ENCODE data around the gene VPS13D.

The VPS13D gene

GRCh38 chr1:12417389-12417788 lies 187.6 kb downstream of the VPS13D start:
- no peaks in the 10 kb centered on the region for H3K36me3 ChIP-seq (ENCODE audit: insufficient read depth, low read length)
- H3F3A ChIP-seq (ENCODE audit: insufficient read depth, low read length): no peaks in the 10 kb centered on the region
- TF ChIP-seq CTCF (IDR thresholded peaks at IDR 0.05; ENCODE audit: low read length) (no peak), EZH2 (IDR thresholded peaks at IDR 0.05; ENCODE audit: borderline replicate concordance, low read length) (no peak)

DNA sequence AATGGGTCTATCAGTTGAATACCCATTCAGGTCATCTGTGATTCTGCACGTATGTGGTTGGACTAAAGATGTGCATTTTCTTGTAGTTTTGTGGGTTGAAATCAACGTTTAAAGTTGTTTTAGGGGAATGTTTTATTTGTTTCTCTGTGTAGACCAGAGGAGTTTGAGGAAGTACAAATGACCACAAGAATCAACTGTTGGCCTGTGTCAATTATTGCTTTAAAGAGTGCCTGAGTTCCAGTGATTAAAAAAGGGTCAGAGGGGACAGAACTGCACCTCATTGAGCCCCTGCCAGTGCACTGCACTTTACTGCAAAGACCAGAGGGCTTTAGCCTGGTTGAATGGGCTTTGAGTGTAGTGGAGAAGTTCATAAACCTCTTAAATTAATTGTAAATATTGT lies 190.3 kb downstream of the VPS13D start:
- no peak overlapping the region for H3K4me3 ChIP-seq (ENCODE audit: low read depth, low read length, poor library complexity, severe bottlenecking)
- no peak overlapping the region for H3K27ac ChIP-seq (ENCODE audit: low read depth, low read length, poor library complexity, severe bottlenecking)
- TF ChIP-seq EZH2 (IDR thresholded peaks at IDR 0.05; ENCODE audit: borderline replicate concordance, low read length): no peak
- no peak for TF ChIP-seq CTCF (IDR thresholded peaks at IDR 0.05; ENCODE audit: low read length)
- H3K79me2 ChIP-seq (ENCODE audit: insufficient read depth, low read length): no peaks in the 10 kb centered on the region
- no peaks in the 10 kb centered on the region for H3K9me3 ChIP-seq (ENCODE audit: low read length)
- no peaks in the 10 kb centered on the region for H3K36me3 ChIP-seq (ENCODE audit: insufficient read depth, low read length)
- no peaks in the 10 kb centered on the region for H4K20me1 ChIP-seq (ENCODE audit: insufficient read depth, low read length)
- no peaks in the 10 kb centered on the region for H3K4me1 ChIP-seq (ENCODE audit: insufficient read depth, low read length, severe bottlenecking)
- no peak overlapping the region for H3K9ac ChIP-seq (ENCODE audit: low read length)
- no peaks in the 10 kb centered on the region for H3K27me3 ChIP-seq (ENCODE audit: insufficient read depth, low read length)
- H3K9me2 ChIP-seq (ENCODE audit: low read depth, low read length): no peaks in the 10 kb centered on the region
- no peak overlapping the region for H3K4me2 ChIP-seq (ENCODE audit: low read length)
- H2AFZ ChIP-seq (ENCODE audit: low read length): no peak overlapping the region
- no peaks in the 10 kb centered on the region for H3F3A ChIP-seq (ENCODE audit: insufficient read depth, low read length)

More at GRCh38 chr1:12417389-12417788, 187.6 kb downstream of the VPS13D start:
- no peak overlapping the region for H2AFZ ChIP-seq (ENCODE audit: low read length)
- H3K79me2 ChIP-seq (ENCODE audit: insufficient read depth, low read length): no peaks in the 10 kb centered on the region
- no peaks in the 10 kb centered on the region for H3K27me3 ChIP-seq (ENCODE audit: insufficient read depth, low read length)
- no peaks in the 10 kb centered on the region for H3K9me2 ChIP-seq (ENCODE audit: low read depth, low read length)
- no peaks in the 10 kb centered on the region for H4K20me1 ChIP-seq (ENCODE audit: insufficient read depth, low read length)
- H3K4me1 ChIP-seq (ENCODE audit: insufficient read depth, low read length, severe bottlenecking): no peaks in the 10 kb centered on the region
- no peak overlapping the region for H3K27ac ChIP-seq (ENCODE audit: low read depth, low read length, poor library complexity, severe bottlenecking)
- no peak overlapping the region for H3K9ac ChIP-seq (ENCODE audit: low read length)
- no peak overlapping the region for H3K4me3 ChIP-seq (ENCODE audit: low read depth, low read length, poor library complexity, severe bottlenecking)
- H3K4me2 ChIP-seq (ENCODE audit: low read length): no peak overlapping the region
- no peaks in the 10 kb centered on the region for H3K9me3 ChIP-seq (ENCODE audit: low read length)

- no peak overlapping the region for H3K27ac ChIP-seq (ENCODE audit: low read depth, low read length, poor library complexity, severe bottlenecking)
- H3K79me2 ChIP-seq (ENCODE audit: insufficient read depth, low read length): no peaks in the 10 kb centered on the region
- no peaks in the 10 kb centered on the region for H3K9me3 ChIP-seq (ENCODE audit: low read length)
- no peaks in the 10 kb centered on the region for H3K27me3 ChIP-seq (ENCODE audit: insufficient read depth, low read length)
- H2AFZ ChIP-seq (ENCODE audit: low read length): no peak overlapping the region
- no peak overlapping the region for H3K9ac ChIP-seq (ENCODE audit: low read length)
- no peaks in the 10 kb centered on the region for H4K20me1 ChIP-seq (ENCODE audit: insufficient read depth, low read length)
- no peaks in the 10 kb centered on the region for H3F3A ChIP-seq (ENCODE audit: insufficient read depth, low read length)
- no peaks in the 10 kb centered on the region for H3K4me1 ChIP-seq (ENCODE audit: insufficient read depth, low read length, severe bottlenecking)
- H3K4me2 ChIP-seq (ENCODE audit: low read length): no peak overlapping the region
- TF ChIP-seq CTCF (IDR thresholded peaks at IDR 0.05; ENCODE audit: low read length) (no peak; the same call in 1 of the 2 replicates), EZH2 (IDR thresholded peaks at IDR 0.05; ENCODE audit: borderline replicate concordance, low read length) (no peak)
- no peaks in the 10 kb centered on the region for H3K9me2 ChIP-seq (ENCODE audit: low read depth, low read length)
- no peaks in the 10 kb centered on the region for H3K36me3 ChIP-seq (ENCODE audit: insufficient read depth, low read length)
- no peak overlapping the region for H3K4me3 ChIP-seq (ENCODE audit: low read depth, low read length, poor library complexity, severe bottlenecking)
These were observed 192.7 kb downstream of the VPS13D start for GRCh38 chr1:12422488-12422887.
